ENCODE results near the gene UNC13D.
"Not testable (repeated sequence)": the region's sequence is repeated elsewhere in the genome, so short reads cannot be mapped to it uniquely, and the experiment has no call there.

The UNC13D gene

GRCh38 chr17:75856062-75856756, 12.0 kb upstream of the UNC13D start:
- peak overlapping the region; percentile 96 for H3K27ac ChIP-seq
- TF ChIP-seq, protein P1, sequence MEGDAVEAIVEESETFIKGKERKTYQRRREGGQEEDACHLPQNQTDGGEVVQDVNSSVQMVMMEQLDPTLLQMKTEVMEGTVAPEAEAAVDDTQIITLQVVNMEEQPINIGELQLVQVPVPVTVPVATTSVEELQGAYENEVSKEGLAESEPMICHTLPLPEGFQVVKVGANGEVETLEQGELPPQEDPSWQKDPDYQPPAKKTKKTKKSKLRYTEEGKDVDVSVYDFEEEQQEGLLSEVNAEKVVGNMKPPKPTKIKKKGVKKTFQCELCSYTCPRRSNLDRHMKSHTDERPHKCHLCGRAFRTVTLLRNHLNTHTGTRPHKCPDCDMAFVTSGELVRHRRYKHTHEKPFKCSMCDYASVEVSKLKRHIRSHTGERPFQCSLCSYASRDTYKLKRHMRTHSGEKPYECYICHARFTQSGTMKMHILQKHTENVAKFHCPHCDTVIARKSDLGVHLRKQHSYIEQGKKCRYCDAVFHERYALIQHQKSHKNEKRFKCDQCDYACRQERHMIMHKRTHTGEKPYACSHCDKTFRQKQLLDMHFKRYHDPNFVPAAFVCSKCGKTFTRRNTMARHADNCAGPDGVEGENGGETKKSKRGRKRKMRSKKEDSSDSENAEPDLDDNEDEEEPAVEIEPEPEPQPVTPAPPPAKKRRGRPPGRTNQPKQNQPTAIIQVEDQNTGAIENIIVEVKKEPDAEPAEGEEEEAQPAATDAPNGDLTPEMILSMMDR (conservative IDR thresholded peaks at IDR 0.05) = no peak; the same call in 1 of the 2 replicates

DNA sequence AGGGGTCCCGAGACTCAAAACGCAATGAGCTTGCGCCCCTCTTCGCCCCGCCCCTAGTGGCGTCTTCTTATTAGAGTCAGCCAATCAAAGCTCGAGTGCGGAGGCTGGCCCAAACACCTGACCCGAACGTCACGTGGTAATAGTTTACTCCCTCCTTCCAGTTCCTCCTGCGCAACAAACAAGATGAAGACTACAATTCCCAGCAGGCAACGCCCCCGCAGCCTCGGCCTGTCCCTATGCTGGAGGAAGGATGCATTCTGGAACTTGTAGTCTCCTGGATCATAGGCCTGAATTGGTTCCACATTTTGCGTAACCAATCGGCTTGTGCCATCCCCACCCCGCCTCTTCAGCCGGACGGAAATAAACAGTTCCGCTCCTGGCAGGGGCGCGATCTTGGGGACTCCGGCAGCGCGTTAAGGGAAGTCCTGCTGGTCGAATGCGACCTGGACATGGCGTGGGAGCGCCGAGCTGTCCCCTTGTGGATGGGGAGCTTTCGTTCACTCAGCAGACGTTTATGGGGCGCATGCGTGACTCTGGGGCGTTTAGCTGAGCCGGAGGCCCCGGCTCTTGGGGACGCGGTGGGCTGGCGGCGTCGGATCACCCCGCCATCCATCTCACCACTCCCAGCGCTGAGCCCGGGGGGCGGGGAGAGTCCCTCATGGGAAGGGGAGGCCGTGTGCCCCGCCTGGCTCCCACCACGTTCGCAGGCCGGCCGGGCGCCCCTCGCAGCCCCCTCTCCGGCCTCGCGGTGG, 11.3 kb upstream of the UNC13D start, which contains the start of gene WBP2:
TSS of gene WBP2 (minus strand) at position 26 of the 752 bp plus-strand sequence. CDS start 38 bp downstream, outside the sequence.
- TF ChIP-seq, protein P1 (conservative IDR thresholded peaks at IDR 0.05) = peak; percentile 59
- H3K27ac ChIP-seq = peak within 1 kb of the TSS; percentile 96

DNA sequence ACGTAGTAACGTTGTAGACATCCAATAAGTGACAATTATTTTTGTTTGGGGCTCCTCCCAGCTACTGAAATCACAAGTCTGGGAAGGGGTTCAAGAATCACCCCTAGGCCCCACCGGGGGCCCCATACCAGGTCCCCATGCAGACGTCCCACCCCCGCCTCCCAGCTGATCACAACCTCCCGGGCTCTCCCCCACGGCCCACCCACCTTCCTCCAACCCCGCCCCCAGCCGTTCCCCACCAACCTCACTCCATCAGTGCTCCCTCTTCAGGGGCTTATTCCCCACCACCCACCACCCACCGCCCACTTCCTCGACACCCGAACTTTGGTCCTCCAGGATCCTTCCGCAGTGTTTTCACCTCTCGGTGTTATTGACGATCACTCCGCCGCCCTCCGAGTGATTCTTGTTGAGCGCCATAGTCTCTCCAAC, 10.7 kb upstream of the UNC13D start:
- TF ChIP-seq, protein P1 (conservative IDR thresholded peaks at IDR 0.05) = no peak
- peak overlapping the region; percentile 96 for H3K27ac ChIP-seq

- H3K27ac ChIP-seq = peak overlapping the region; percentile 96
- TF ChIP-seq, protein P1 (conservative IDR thresholded peaks at IDR 0.05) = no peak
Measured at GRCh38 chr17:75854101-75854748, 10.0 kb upstream of the UNC13D start.

- TF ChIP-seq, protein P1 (conservative IDR thresholded peaks at IDR 0.05) = no peak
- no peak overlapping the region for H3K27ac ChIP-seq
Measured at GRCh38 chr17:75853433-75853832, 9.2 kb upstream of the UNC13D start.

DNA sequence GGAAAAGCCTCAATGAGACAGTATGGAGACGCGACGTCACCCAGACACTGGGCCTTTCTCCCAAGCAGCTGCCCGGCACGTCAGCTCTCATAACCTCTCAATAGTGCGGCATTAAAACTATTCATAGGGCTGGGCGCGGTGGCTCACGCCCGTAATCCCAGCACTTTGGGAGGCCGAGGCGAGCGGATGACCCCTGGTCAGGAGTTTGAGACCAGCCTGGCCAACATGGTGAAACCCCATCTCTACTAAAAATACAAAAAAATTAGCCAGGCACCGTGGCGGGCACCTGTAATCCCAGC, 7.4 kb upstream of the UNC13D start:
- not testable (repeated sequence) for H3K27ac ChIP-seq

- TF ChIP-seq, protein P1 (conservative IDR thresholded peaks at IDR 0.05) = no peak
- H3K27ac ChIP-seq = no peak overlapping the region
Measured at GRCh38 chr17:75850928-75851692, 6.9 kb upstream of the UNC13D start.
